Measurements from ENCODE around the gene FAM53A.

Gene FAM53A

DNA sequence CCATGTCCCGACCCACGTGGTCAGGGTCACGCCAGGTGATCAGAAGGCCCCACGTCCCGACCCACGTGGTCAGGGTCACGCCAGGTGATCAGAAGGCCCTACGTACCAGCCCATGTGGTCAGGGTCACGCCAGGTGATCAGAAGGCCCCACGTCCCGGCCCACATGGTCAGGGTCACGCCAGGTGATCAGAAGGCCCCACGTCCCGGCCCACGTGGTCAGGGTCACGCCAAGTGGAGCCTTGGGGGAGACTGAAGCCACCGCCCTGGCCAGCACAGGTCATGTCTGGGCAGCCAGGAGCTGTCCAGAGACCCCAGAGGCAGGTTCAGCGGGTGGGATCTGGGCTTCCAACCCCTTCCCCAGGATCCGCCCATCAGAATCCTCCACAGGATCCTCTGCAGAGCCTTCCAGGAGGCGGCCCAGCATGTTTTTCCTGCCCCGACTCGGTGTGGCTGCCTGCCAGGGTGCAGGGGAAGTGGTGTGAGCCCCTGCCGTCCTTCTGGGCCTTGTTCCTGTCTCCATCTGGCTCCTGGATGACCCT is 58.4 kb downstream of the FAM53A start:
- TF ChIP-seq REST (IDR thresholded peaks at IDR 0.05; ENCODE audit: low read depth) (no peak), FOXM1 (IDR thresholded peaks at IDR 0.05; ENCODE audit: borderline replicate concordance, low read depth) (no peak), EGR1 (IDR thresholded peaks at IDR 0.05) (no peak), NFIC (IDR thresholded peaks at IDR 0.05) (no peak), TAF1 (IDR thresholded peaks at IDR 0.05; ENCODE audit: low read depth) (no peak), CREB1 (IDR thresholded peaks at IDR 0.05; ENCODE audit: low read depth) (no peak), USF1 (IDR thresholded peaks at IDR 0.05) (no peak), ZBTB7A (IDR thresholded peaks at IDR 0.05; ENCODE audit: low read depth) (no peak), MAX (IDR thresholded peaks at IDR 0.05) (no peak), TEAD4 (IDR thresholded peaks at IDR 0.05) (no peak), CEBPB (IDR thresholded peaks at IDR 0.05) (no peak), YY1 (IDR thresholded peaks at IDR 0.05; ENCODE audit: low read depth) (no peak), RAD21 (IDR thresholded peaks at IDR 0.05; ENCODE audit: low read depth) (no peak), TCF12 (IDR thresholded peaks at IDR 0.05; ENCODE audit: low read depth) (no peak), EP300 (IDR thresholded peaks at IDR 0.05; ENCODE audit: borderline replicate concordance) (no peak)

- TF ChIP-seq FOXM1 (IDR thresholded peaks at IDR 0.05; ENCODE audit: borderline replicate concordance, low read depth) (no peak), MAX (IDR thresholded peaks at IDR 0.05) (no peak), TEAD4 (IDR thresholded peaks at IDR 0.05) (no peak), TCF12 (IDR thresholded peaks at IDR 0.05; ENCODE audit: low read depth) (no peak), ZBTB7A (IDR thresholded peaks at IDR 0.05; ENCODE audit: low read depth) (no peak), NFIC (IDR thresholded peaks at IDR 0.05) (no peak), RAD21 (IDR thresholded peaks at IDR 0.05; ENCODE audit: low read depth) (no peak), YY1 (IDR thresholded peaks at IDR 0.05; ENCODE audit: low read depth) (no peak), EGR1 (IDR thresholded peaks at IDR 0.05) (no peak), REST (IDR thresholded peaks at IDR 0.05; ENCODE audit: low read depth) (no peak), CREB1 (IDR thresholded peaks at IDR 0.05; ENCODE audit: low read depth) (no peak), CEBPB (IDR thresholded peaks at IDR 0.05) (no peak), EP300 (IDR thresholded peaks at IDR 0.05; ENCODE audit: borderline replicate concordance) (no peak)
These were observed 59.6 kb downstream of the FAM53A start for GRCh38 chr4:1624519-1624910.

DNA sequence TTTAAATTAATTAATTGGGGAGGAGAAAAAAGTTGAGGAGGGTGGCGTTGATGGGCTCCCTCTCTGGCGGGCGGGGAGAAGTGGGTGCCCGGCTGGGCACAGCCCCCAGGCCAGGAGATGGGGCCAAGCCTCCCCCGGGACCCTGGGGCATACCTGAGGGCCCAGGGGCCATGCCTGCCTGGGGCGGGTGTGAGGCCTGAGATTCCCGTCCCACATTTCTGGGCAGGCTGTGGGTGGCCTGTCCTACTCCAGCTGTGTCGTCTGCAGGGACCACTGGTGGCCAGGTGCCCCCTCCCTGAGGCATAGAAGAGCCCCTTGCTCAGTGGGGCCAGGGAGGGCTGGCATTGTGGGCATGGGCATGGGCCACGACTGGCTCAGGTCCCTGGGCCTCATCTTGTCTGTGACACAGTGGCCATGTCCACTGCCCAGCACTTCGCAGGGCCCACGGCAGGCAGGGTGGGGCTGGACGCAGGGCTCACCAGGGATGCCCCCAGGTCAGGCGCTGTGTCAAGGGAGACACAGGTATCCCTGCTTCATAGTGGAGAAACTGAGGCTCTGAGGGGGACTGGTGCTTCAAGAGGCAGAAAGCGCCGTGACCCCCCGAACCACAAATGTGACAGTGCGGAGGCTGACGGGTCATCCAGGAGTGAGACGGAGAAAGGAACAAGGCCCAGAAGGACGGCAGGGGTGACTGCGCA is 60.1 kb downstream of the FAM53A start:
- TF ChIP-seq MAX (IDR thresholded peaks at IDR 0.05) (no peak), CEBPB (IDR thresholded peaks at IDR 0.05) (no peak), REST (IDR thresholded peaks at IDR 0.05; ENCODE audit: low read depth) (no peak), FOXM1 (IDR thresholded peaks at IDR 0.05; ENCODE audit: borderline replicate concordance, low read depth) (no peak), TCF12 (IDR thresholded peaks at IDR 0.05; ENCODE audit: low read depth) (no peak), ZBTB7A (IDR thresholded peaks at IDR 0.05; ENCODE audit: low read depth) (no peak), TAF1 (IDR thresholded peaks at IDR 0.05; ENCODE audit: low read depth) (no peak), TEAD4 (IDR thresholded peaks at IDR 0.05) (no peak), NFIC (IDR thresholded peaks at IDR 0.05) (no peak), CREB1 (IDR thresholded peaks at IDR 0.05; ENCODE audit: low read depth) (no peak)

GRCh38 chr4:1623400-1623799 is 60.7 kb downstream of the FAM53A start:
- no peak for TF ChIP-seq RAD21 (IDR thresholded peaks at IDR 0.05; ENCODE audit: low read depth)
- TF ChIP-seq TAF1 (IDR thresholded peaks at IDR 0.05; ENCODE audit: low read depth): no peak
- TF ChIP-seq NFIC (IDR thresholded peaks at IDR 0.05): no peak
- TF ChIP-seq TEAD4 (IDR thresholded peaks at IDR 0.05): no peak
- no peak for TF ChIP-seq FOXM1 (IDR thresholded peaks at IDR 0.05; ENCODE audit: borderline replicate concordance, low read depth)
- TF ChIP-seq EGR1 (IDR thresholded peaks at IDR 0.05): no peak
- no peak for TF ChIP-seq MAX (IDR thresholded peaks at IDR 0.05)
- no peak for TF ChIP-seq CREB1 (IDR thresholded peaks at IDR 0.05; ENCODE audit: low read depth)
- no peak for TF ChIP-seq YY1 (IDR thresholded peaks at IDR 0.05; ENCODE audit: low read depth)
- no peak for TF ChIP-seq CEBPB (IDR thresholded peaks at IDR 0.05)
- no peak for TF ChIP-seq TCF12 (IDR thresholded peaks at IDR 0.05; ENCODE audit: low read depth)
- no peak for TF ChIP-seq EP300 (IDR thresholded peaks at IDR 0.05; ENCODE audit: borderline replicate concordance)
- no peak for TF ChIP-seq ZBTB7A (IDR thresholded peaks at IDR 0.05; ENCODE audit: low read depth)
- no peak for TF ChIP-seq REST (IDR thresholded peaks at IDR 0.05; ENCODE audit: low read depth)
